H9 (cell line): ENCODE data around the gene EIF3B. TPM values are rescaled to one million over a fixed set of nuclear protein-coding genes. Genes with fewer than 3 reads are reported as not detected.

Experiments
- DNase-seq: peaks from one replicate; pipeline ENCODE4 v3.0.0-alpha.2; 2017
- H2AFZ ChIP-seq: one replicate; pipeline ENCODE4 v1.6.1; 2013; ENCODE audit warnings: mild to moderate bottlenecking, low read length, control low read depth, moderate library complexity
- H2AK5ac ChIP-seq: 2 replicates; pipeline ENCODE4 v1.6.1; 2013; ENCODE audit warnings: low read length, control low read depth, mixed read lengths; ENCODE audit not compliant: insufficient read length
- H2BK120ac ChIP-seq: one replicate; pipeline ENCODE4 v1.6.1; 2013; ENCODE audit warnings: low read depth, mild to moderate bottlenecking, low read length, control low read depth, inconsistent platforms; ENCODE audit not compliant: poor library complexity, severe bottlenecking
- H2BK12ac ChIP-seq: 2 replicates; pipeline ENCODE4 v1.6.1; 2013; ENCODE audit warnings: low read length, control low read depth, mixed read lengths, low read depth; ENCODE audit not compliant: insufficient read length
- H2BK15ac ChIP-seq: 2 replicates; pipeline ENCODE4 v1.6.1; 2013; ENCODE audit warnings: low read depth, low read length, control low read depth
- H2BK20ac ChIP-seq: one replicate; pipeline ENCODE4 v1.6.1; 2013; ENCODE audit warnings: low read depth, mild to moderate bottlenecking, low read length, control low read depth, inconsistent platforms; ENCODE audit not compliant: poor library complexity, severe bottlenecking
- H2BK5ac ChIP-seq: 2 replicates; pipeline ENCODE4 v1.6.1; 2013; ENCODE audit warnings: low read length, control low read depth, mixed read lengths; ENCODE audit not compliant: insufficient read length
- H3K14ac ChIP-seq: 2 replicates; pipeline ENCODE4 v1.6.1; 2013; ENCODE audit warnings: low read length, control low read depth; ENCODE audit not compliant: insufficient read depth
- H3K18ac ChIP-seq: 2 replicates; pipeline ENCODE4 v1.6.1; 2013; ENCODE audit warnings: low read depth, mild to moderate bottlenecking, mixed read lengths, low read length, control low read depth; ENCODE audit not compliant: insufficient read length
- H3K23ac ChIP-seq: 2 replicates; pipeline ENCODE4 v1.6.1; 2013; ENCODE audit warnings: low read length, control low read depth, mixed read lengths, low read depth; ENCODE audit not compliant: insufficient read length
- H3K23me2 ChIP-seq: 2 replicates; pipeline ENCODE4 v1.6.1; 2013; ENCODE audit warnings: low read depth, mild to moderate bottlenecking, mixed read lengths, low read length, control low read depth; ENCODE audit not compliant: insufficient read length, poor library complexity, severe bottlenecking
- H3K27ac ChIP-seq: 2 replicates; pipeline ENCODE4 v1.5.1; 2013; ENCODE audit warnings: low read length, control low read depth, mixed read lengths, low read depth; ENCODE audit not compliant: insufficient read length
- H3K27me3 ChIP-seq: 2 replicates; pipeline ENCODE4 v1.6.1; 2013; ENCODE audit warnings: low read length, control low read depth, inconsistent platforms; ENCODE audit not compliant: insufficient read depth
- H3K4ac ChIP-seq: 2 replicates; pipeline ENCODE4 v1.6.1; 2013; ENCODE audit warnings: low read depth, mild to moderate bottlenecking, control low read depth, inconsistent platforms, low read length, moderate library complexity
- H3K4me1 ChIP-seq: 2 replicates; pipeline ENCODE4 v1.6.1; 2013; ENCODE audit warnings: low read length, control low read depth, inconsistent platforms; ENCODE audit not compliant: insufficient read depth
- H3K4me2 ChIP-seq: 2 replicates; pipeline ENCODE4 v1.6.1; 2013; ENCODE audit warnings: low read length, control low read depth, mixed read lengths; ENCODE audit not compliant: insufficient read length, insufficient read depth
- H3K56ac ChIP-seq: 2 replicates; pipeline ENCODE4 v1.6.1; 2013; ENCODE audit warnings: low read depth, mild to moderate bottlenecking, mixed read lengths, low read length, control low read depth; ENCODE audit not compliant: insufficient read length
- H3K79me1 ChIP-seq: 2 replicates; pipeline ENCODE4 v1.6.1; 2013; ENCODE audit warnings: low read depth, mild to moderate bottlenecking, moderate library complexity, low read length, control low read depth, inconsistent platforms; ENCODE audit not compliant: insufficient read depth, poor library complexity, severe bottlenecking
- H3K79me2 ChIP-seq: 2 replicates; pipeline ENCODE4 v1.6.1; 2013; ENCODE audit warnings: low read length, control low read depth, inconsistent platforms; ENCODE audit not compliant: insufficient read depth
- H3K9ac ChIP-seq: 2 replicates; pipeline ENCODE4 v1.6.1; 2013; ENCODE audit warnings: low read length, control low read depth, mixed read lengths; ENCODE audit not compliant: insufficient read length; ENCODE audit errors: extremely low read depth
- H3K9me3 ChIP-seq: one replicate; pipeline ENCODE4 v1.6.1; 2013; ENCODE audit warnings: low read depth, low read length, inconsistent platforms; ENCODE audit not compliant: control insufficient read depth
- H3T11ph ChIP-seq: one replicate; pipeline ENCODE4 v1.6.1; 2013; ENCODE audit warnings: mild to moderate bottlenecking, low read length, control low read depth, inconsistent platforms
- H4K20me1 ChIP-seq: one replicate; pipeline ENCODE4 v1.6.1; 2013; ENCODE audit not compliant: control insufficient read depth, insufficient read length, insufficient read depth
- H4K5ac ChIP-seq: 2 replicates; pipeline ENCODE4 v1.6.1; 2013; ENCODE audit warnings: low read depth, mild to moderate bottlenecking, mixed read lengths, low read length, control low read depth; ENCODE audit not compliant: insufficient read length
- H4K8ac ChIP-seq: replicated peaks from 2 replicates; pipeline ENCODE4 v1.6.1; 2013; ENCODE audit warnings: low read length, control low read depth, mixed read lengths, low read depth; ENCODE audit not compliant: insufficient read length
- H4K91ac ChIP-seq: 2 replicates; pipeline ENCODE4 v1.6.1; 2013; ENCODE audit warnings: low read depth, mild to moderate bottlenecking, moderate library complexity, mixed read lengths, low read length, control low read depth; ENCODE audit not compliant: insufficient read length
- H3K27ac Mint-ChIP-seq, 3 experiments: 2 replicates in 2 of 3; 3 replicates in 1 of 3; pipeline ENCODE4 v1.8.0; 2020 to 2021; ENCODE audit warnings: mixed read lengths in 3 of 3, mild to moderate bottlenecking in 1 of 3, moderate library complexity in 1 of 3
- H3K27me3 Mint-ChIP-seq: 2 replicates; pipeline ENCODE4 v1.8.0; 2021; ENCODE audit warnings: low read depth, mild to moderate bottlenecking, moderate library complexity, mixed read lengths
- H3K36me3 Mint-ChIP-seq, 3 experiments: 2 replicates in 2 of 3; 3 replicates in 1 of 3; pipeline ENCODE4 v1.8.0; 2020 to 2021; ENCODE audit warnings: low read depth in 3 of 3, mixed read lengths in 3 of 3; ENCODE audit not compliant: insufficient read depth in 1 of 3
- H3K4me1 Mint-ChIP-seq, 2 experiments: 2 replicates each; pipeline ENCODE4 v1.8.0; 2020; ENCODE audit warnings: mixed read lengths in 2 of 2
- H3K4me3 Mint-ChIP-seq, 2 experiments: 2 replicates in 1 of 2; 3 replicates in 1 of 2; pipeline ENCODE4 v1.8.0; 2020 to 2021; ENCODE audit warnings: mild to moderate bottlenecking in 2 of 2, mixed read lengths in 2 of 2, moderate library complexity in 1 of 2
- H3K9me3 Mint-ChIP-seq, 2 experiments: 2 replicates in 1 of 2; 3 replicates in 1 of 2; pipeline ENCODE4 v1.8.0; 2020; ENCODE audit warnings: mild to moderate bottlenecking in 2 of 2, mixed read lengths in 2 of 2, moderate library complexity in 1 of 2
- CTCF ChIP-seq: fragments of 200-600 bp; sonication (generic); conservative IDR thresholded peaks from 3 replicates; pipeline ENCODE4 v1.8.0; 2021; ENCODE audit warnings: antibody characterized with exemption, mild to moderate bottlenecking
- WGBS: extraction: QIAGEN DNeasy Blood & Tissue Kit; methylation state at CpG from one replicate; pipeline ENCODE4 v1.1.7; 2013; ENCODE audit warnings: missing lambda C conversion rate, low lambda C conversion rate, mixed read lengths; ENCODE audit not compliant: insufficient read length; ENCODE audit errors: extremely low coverage; 5-methylcytosine and 5-hydroxymethylcytosine counted together
- total RNA-seq: library from RNA; stranded (reverse); gene quantifications from 2 replicates; pipeline ENCODE4 v1.2.1, GENCODE V29; 2021

EIF3B gene
- total RNA-seq, 1 experiment from 2014 or later: 337 TPM

DNA sequence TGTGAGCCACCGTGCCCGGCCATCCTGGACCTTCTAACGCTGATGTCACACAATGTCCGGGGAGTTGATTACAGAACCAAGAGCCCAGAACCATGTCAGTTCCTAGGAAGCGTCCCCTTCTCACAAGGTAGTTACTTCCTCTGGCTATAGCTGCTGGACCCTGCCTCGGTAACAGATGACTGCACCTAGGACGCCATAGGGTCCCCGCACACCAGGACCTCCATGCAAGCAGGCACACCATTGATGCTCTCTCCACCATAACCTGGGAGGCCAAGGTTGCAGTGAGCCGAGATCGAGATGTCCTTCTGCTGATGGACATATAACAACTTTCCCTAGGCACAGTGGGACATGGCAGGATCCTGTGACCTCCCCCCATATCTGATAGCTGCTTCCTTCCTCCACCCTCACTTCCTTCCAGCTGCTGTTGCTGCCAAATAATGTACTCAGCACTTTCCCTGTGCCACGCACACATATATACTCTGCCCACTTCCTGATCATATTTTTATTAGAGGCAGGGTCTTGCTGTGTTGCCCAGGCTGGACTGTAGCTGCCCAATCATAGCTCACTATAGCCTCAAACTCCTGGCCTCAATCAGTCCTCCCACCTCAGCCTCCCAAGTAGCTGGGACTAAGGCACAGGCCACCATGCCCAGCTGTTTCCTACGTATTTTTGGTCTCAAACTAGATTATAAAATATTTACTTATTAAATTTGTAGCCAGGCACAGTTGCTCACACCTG is 36.9 kb upstream of the EIF3B start:
- H3K27me3 ChIP-seq: no peaks in the 10 kb centered on the region
- no peak for TF ChIP-seq CTCF

More for the DNA sequence above, 36.9 kb upstream of the EIF3B start:
- WGBS: no CpG with 5 or more reads among the region's 12 CpGs
- Histone ChIP-seq H2BK20ac (no peak overlapping the region), H3K9ac (no peak overlapping the region), H2BK120ac (no peak overlapping the region), H4K20me1 (no peaks in the 10 kb centered on the region), H3K56ac (no peak overlapping the region), H3K79me1 (no peaks in the 10 kb centered on the region), H4K8ac (no peak overlapping the region), H3K18ac (no peak overlapping the region), H2AFZ (no peak overlapping the region), H2BK15ac (no peak overlapping the region), H3K9me3 (no peaks in the 10 kb centered on the region), H2BK12ac (no peak overlapping the region), H3K14ac (no peak overlapping the region), H3K79me2 (no peaks in the 10 kb centered on the region; the same call in 1 of the 2 replicates), H3K4ac (no peak overlapping the region), H3K4me2 (no peak overlapping the region), H2BK5ac (no peak overlapping the region), H3K23ac (no peak overlapping the region), H3T11ph (no peak overlapping the region), H3K4me1 (no peaks in the 10 kb centered on the region), H2AK5ac (no peak overlapping the region), H4K91ac (no peak overlapping the region), H3K23me2 (no peaks in the 10 kb centered on the region), H3K27ac (no peak overlapping the region), H4K5ac (no peak overlapping the region)
- H3K4me3 Mint-ChIP-seq: no peak overlapping the region; a peak in 1 of 5 replicates
- H3K9me3 Mint-ChIP-seq: no peaks in the 10 kb centered on the region; a peak in 1 of 5 replicates
- peaks cover under 1 to 3% of the 10 kb centered on the region in 2 experiments for H3K4me1 Mint-ChIP-seq
- no peaks in the 10 kb centered on the region; the same call in 1 of the 2 replicates for H3K27me3 Mint-ChIP-seq
- no peaks in the 10 kb centered on the region for H3K36me3 Mint-ChIP-seq
- DNase-seq: no peak
- no peak overlapping the region for H3K27ac Mint-ChIP-seq
